ENCODE results near the gene ATMIN. TPM values are rescaled to one million over a fixed set of nuclear protein-coding genes. Genes with fewer than 3 reads are reported as not detected.
A peak's percentile ranks its signal among the peaks of the same experiment; 100 is the strongest.

The ATMIN gene
- total and polyA plus RNA-seq, 2 experiments from 2014 or later, result 9.8 to 41.7 TPM

- peaks cover 16% of the 10 kb centered on the region for H3K4me1 ChIP-seq (ENCODE audit: insufficient read depth)
- peak within 1 kb of the TSS; percentile 94 for H3K9ac ChIP-seq
- H3K9me3 ChIP-seq (ENCODE audit: low read depth), result no peaks in the 10 kb centered on the region
- peaks cover 21% of the 10 kb centered on the region for H3F3A ChIP-seq (ENCODE audit: insufficient read depth)
- H3K79me2 ChIP-seq (ENCODE audit: insufficient read depth), result peaks cover 87% of the 10 kb centered on the region
- H3K27ac ChIP-seq, result peak within 1 kb of the TSS; percentile 94
- no peaks in the 10 kb centered on the region for H4K20me1 ChIP-seq (ENCODE audit: insufficient read depth)
- in situ Hi-C loops (cut with MboI), result no loop called here
- H3K36me3 ChIP-seq (ENCODE audit: low read depth), result no peaks in the 10 kb centered on the region
- peak within 1 kb of the TSS; percentile 89 for H3K4me2 ChIP-seq (ENCODE audit: unreplicated experiment)
- DNase-seq, result peak; percentile 100
- H3K9me2 ChIP-seq (ENCODE audit: insufficient read depth), result no peaks in the 10 kb centered on the region
- 1 to 2% methylated on average over 52 to 73 of the region's 75 CpGs for WGBS, 2 experiments (ENCODE audit: low coverage in 1 of 2, low lambda C conversion rate in 2 of 2, missing lambda C conversion rate in 2 of 2)
- no peaks in the 10 kb centered on the region for H3K27me3 ChIP-seq (replicated peaks; ENCODE audit: insufficient read depth)
- no peak for TF ChIP-seq EZH2 (IDR thresholded peaks at IDR 0.05; ENCODE audit: insufficient read depth, poor library complexity, severe bottlenecking)
- no peak for TF ChIP-seq EZH2phosphoT487 (IDR thresholded peaks at IDR 0.05; ENCODE audit: insufficient read depth, low read depth)
- H2AFZ ChIP-seq, result peak within 1 kb of the TSS; percentile 94
- peak within 1 kb of the TSS; percentile 94 for H3K4me3 ChIP-seq
Observed at GRCh38 chr16:81006813-81007695, 28.6 kb upstream of the ATMIN start, which contains the start of the genes CENPN and CMC2. TSS of gene CENPN (plus strand) at chr16:81007214. CDS start at chr16:81011940, 4,726 bp downstream. TSS of gene CMC2 (minus strand) at chr16:81006885. CDS start at chr16:80997394, 9,491 bp downstream.

DNA sequence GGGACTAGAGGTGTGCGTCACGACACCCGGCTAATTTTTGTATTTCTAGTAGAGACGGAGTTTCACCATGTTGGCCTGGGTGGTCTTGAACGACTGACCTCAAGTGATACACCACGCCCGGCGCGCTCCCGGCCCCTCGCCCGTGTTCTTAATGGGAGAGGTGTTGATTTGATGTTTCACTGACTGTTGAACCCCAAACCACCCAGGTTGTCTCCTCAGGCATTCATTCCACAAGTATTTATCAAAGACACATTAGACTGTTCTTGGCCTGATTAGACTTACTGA is 27.2 kb upstream of the ATMIN start:
- no peak for TF ChIP-seq EZH2phosphoT487 (IDR thresholded peaks at IDR 0.05; ENCODE audit: insufficient read depth, low read depth)
- TF ChIP-seq EZH2 (IDR thresholded peaks at IDR 0.05; ENCODE audit: insufficient read depth, poor library complexity, severe bottlenecking), result no peak
- in situ Hi-C loops (cut with MboI), result no loop called here
- H3K9me3 ChIP-seq (ENCODE audit: low read depth), result no peaks in the 10 kb centered on the region
- WGBS, 2 experiments (ENCODE audit: low coverage in 1 of 2, low lambda C conversion rate in 2 of 2, missing lambda C conversion rate in 2 of 2), result 85 to 91% methylated on average over 12 of the region's 12 CpGs
- H3K4me1 ChIP-seq (ENCODE audit: insufficient read depth), result peaks cover 10% of the 10 kb centered on the region
- no peaks in the 10 kb centered on the region for H3K36me3 ChIP-seq (ENCODE audit: low read depth)
- no peaks in the 10 kb centered on the region for H3K27me3 ChIP-seq (replicated peaks; ENCODE audit: insufficient read depth)
- peaks cover 75% of the 10 kb centered on the region for H3K79me2 ChIP-seq (ENCODE audit: insufficient read depth)
- H3K4me3 ChIP-seq, result peak overlapping the region; percentile 94
- no peaks in the 10 kb centered on the region for H4K20me1 ChIP-seq (ENCODE audit: insufficient read depth)
- no peaks in the 10 kb centered on the region for H3K9me2 ChIP-seq (ENCODE audit: insufficient read depth)
- peak overlapping the region; percentile 73 for H3K4me2 ChIP-seq (ENCODE audit: unreplicated experiment)
- H3F3A ChIP-seq (ENCODE audit: insufficient read depth), result peaks cover 14% of the 10 kb centered on the region
- H3K9ac ChIP-seq, result peak overlapping the region; percentile 94
- peak overlapping the region; percentile 94 for H2AFZ ChIP-seq
- peak overlapping the region; percentile 94 for H3K27ac ChIP-seq
- DNase-seq, result no peak

DNA sequence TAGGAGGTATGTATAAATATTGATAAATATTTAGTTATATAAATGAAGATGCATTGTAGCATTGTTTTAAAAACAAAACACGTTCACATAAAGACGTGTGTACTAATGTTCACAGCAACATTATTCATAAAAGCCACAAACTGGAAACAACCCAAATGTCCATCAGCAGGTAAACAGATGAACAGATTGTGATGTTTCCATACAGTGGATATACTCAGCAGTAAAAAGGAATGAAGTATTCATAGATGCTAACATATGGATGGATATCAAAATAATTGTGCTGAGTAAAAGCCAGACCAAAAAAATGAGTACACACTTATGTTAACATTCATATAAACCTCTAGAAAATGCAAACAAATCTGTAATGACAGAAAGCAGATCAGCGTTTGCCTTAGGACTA is 22.7 kb upstream of the ATMIN start:
- no peak overlapping the region for H3K27ac ChIP-seq
- H3F3A ChIP-seq (ENCODE audit: insufficient read depth), result peaks cover 8% of the 10 kb centered on the region; the same call in 1 of the 2 replicates
- in situ Hi-C loops (cut with MboI), result no loop called here
- H3K4me1 ChIP-seq (ENCODE audit: insufficient read depth), result peaks cover 4% of the 10 kb centered on the region; the same call in 1 of the 2 replicates
- H3K79me2 ChIP-seq (ENCODE audit: insufficient read depth), result peaks cover 41% of the 10 kb centered on the region
- peaks cover 15% of the 10 kb centered on the region for H3K36me3 ChIP-seq (ENCODE audit: low read depth)
- no peaks in the 10 kb centered on the region for H3K9me2 ChIP-seq (ENCODE audit: insufficient read depth)
- no peaks in the 10 kb centered on the region for H3K9me3 ChIP-seq (ENCODE audit: low read depth)
- H3K4me3 ChIP-seq, result no peak overlapping the region
- TF ChIP-seq EZH2 (IDR thresholded peaks at IDR 0.05; ENCODE audit: insufficient read depth, poor library complexity, severe bottlenecking), result no peak
- TF ChIP-seq EZH2phosphoT487 (IDR thresholded peaks at IDR 0.05; ENCODE audit: insufficient read depth, low read depth), result no peak
- H4K20me1 ChIP-seq (ENCODE audit: insufficient read depth), result no peaks in the 10 kb centered on the region
- no peak overlapping the region for H2AFZ ChIP-seq
- WGBS, 2 experiments (ENCODE audit: low coverage in 1 of 2, low lambda C conversion rate in 2 of 2, missing lambda C conversion rate in 2 of 2), result 95 to 97% methylated on average over 3 of the region's 3 CpGs
- no peaks in the 10 kb centered on the region for H3K27me3 ChIP-seq (replicated peaks; ENCODE audit: insufficient read depth)
- H3K9ac ChIP-seq, result no peak overlapping the region
- no peak overlapping the region for H3K4me2 ChIP-seq (ENCODE audit: unreplicated experiment)
- DNase-seq, result no peak

GRCh38 chr16:81014672-81015071 is 21.0 kb upstream of the ATMIN start:
- DNase-seq, result no peak
- Histone ChIP-seq H3K27me3 (replicated peaks; ENCODE audit: insufficient read depth) (no peaks in the 10 kb centered on the region), H2AFZ (no peak overlapping the region), H3K9ac (no peak overlapping the region), H3K36me3 (ENCODE audit: low read depth) (peaks cover 21% of the 10 kb centered on the region), H3K4me3 (no peak overlapping the region), H3F3A (ENCODE audit: insufficient read depth) (peaks cover 7% of the 10 kb centered on the region; the same call in 1 of the 2 replicates), H4K20me1 (ENCODE audit: insufficient read depth) (no peaks in the 10 kb centered on the region), H3K4me1 (ENCODE audit: insufficient read depth) (no peaks in the 10 kb centered on the region), H3K27ac (no peak overlapping the region), H3K9me3 (ENCODE audit: low read depth) (no peaks in the 10 kb centered on the region), H3K4me2 (ENCODE audit: unreplicated experiment) (no peak overlapping the region), H3K79me2 (ENCODE audit: insufficient read depth) (peaks cover 24% of the 10 kb centered on the region), H3K9me2 (ENCODE audit: insufficient read depth) (no peaks in the 10 kb centered on the region)
- in situ Hi-C loops (cut with MboI), result no loop called here
- no peak for TF ChIP-seq EZH2phosphoT487 (IDR thresholded peaks at IDR 0.05; ENCODE audit: insufficient read depth, low read depth)
- TF ChIP-seq EZH2 (IDR thresholded peaks at IDR 0.05; ENCODE audit: insufficient read depth, poor library complexity, severe bottlenecking), result no peak
- WGBS, 2 experiments (ENCODE audit: low coverage in 1 of 2, low lambda C conversion rate in 2 of 2, missing lambda C conversion rate in 2 of 2), result 97 to 100% methylated on average over 2 of the region's 2 CpGs
